T-helper 1 cell treated with Interleukin-12 subunit alpha and Interleukin-12 subunit beta and Interleukin-4 antibody, amounts not matched to agents 30 ng/mL and 1 ng/mL, for 36 hours (primary cell): ENCODE results near the gene TMEM214. TPM values are rescaled to one million over a fixed set of nuclear protein-coding genes. Genes with fewer than 3 reads are reported as not detected.

Experiments used
- intact Hi-C: fragments of 100-400 bp; cut with micrococcal nuclease; formaldehyde crosslinking; loops from one replicate; pipeline ENCODE4 v1.15.1; 2024
- total RNA-seq: library from RNA; stranded (reverse); gene quantifications from 2 replicates; pipeline ENCODE4 v1.2.3, GENCODE V29; 2022

TMEM214 gene, protein sequence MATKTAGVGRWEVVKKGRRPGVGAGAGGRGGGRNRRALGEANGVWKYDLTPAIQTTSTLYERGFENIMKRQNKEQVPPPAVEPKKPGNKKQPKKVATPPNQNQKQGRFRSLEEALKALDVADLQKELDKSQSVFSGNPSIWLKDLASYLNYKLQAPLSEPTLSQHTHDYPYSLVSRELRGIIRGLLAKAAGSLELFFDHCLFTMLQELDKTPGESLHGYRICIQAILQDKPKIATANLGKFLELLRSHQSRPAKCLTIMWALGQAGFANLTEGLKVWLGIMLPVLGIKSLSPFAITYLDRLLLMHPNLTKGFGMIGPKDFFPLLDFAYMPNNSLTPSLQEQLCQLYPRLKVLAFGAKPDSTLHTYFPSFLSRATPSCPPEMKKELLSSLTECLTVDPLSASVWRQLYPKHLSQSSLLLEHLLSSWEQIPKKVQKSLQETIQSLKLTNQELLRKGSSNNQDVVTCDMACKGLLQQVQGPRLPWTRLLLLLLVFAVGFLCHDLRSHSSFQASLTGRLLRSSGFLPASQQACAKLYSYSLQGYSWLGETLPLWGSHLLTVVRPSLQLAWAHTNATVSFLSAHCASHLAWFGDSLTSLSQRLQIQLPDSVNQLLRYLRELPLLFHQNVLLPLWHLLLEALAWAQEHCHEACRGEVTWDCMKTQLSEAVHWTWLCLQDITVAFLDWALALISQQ
- total RNA-seq: 117 and 125 TPM in 2 replicates

GRCh38 chr2:27032495-27033252, at the start of gene TMEM214:
Gene TMEM214 (plus strand): TSS chr2:27032965. CDS start chr2:27033016, 51 bp downstream.
- intact Hi-C loops: loop anchor here (1.0 to 5.0 kb wide), 11 partner anchors 18 to 340 kb away; partner anchors contain the start of genes ATRAID, CENPA, EIF2B4 and GTF3C2

- intact Hi-C loops: no loop called here
Observed at GRCh38 chr2:26983746-26984145, 49.0 kb upstream of the TMEM214 start.

DNA sequence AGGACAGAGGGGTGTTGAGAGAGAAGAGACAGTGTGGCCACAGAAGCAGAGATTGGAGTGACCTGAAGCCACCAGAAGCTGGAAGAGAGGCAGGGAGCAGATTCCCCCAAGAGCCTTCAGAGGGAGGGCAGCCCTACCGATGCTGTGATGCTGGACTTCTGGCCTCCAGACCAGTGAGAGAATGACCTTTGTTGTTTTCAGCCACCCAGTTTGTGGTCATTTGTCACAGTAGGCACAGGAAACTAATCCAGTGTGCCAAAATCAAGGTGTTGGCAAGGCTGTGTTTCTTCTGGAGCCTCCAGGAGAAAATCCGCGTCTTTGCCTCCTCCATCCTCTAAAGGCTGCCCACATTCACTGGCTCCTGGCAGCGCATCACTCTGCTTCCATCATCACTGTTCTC, 47.0 kb upstream of the TMEM214 start:
- intact Hi-C loops: no loop called here

- intact Hi-C loops: no loop called here
Observed at GRCh38 chr2:26986576-26986975, 46.2 kb upstream of the TMEM214 start.

- intact Hi-C loops: no loop called here
Observed at GRCh38 chr2:26988058-26988860, 44.5 kb upstream of the TMEM214 start.

DNA sequence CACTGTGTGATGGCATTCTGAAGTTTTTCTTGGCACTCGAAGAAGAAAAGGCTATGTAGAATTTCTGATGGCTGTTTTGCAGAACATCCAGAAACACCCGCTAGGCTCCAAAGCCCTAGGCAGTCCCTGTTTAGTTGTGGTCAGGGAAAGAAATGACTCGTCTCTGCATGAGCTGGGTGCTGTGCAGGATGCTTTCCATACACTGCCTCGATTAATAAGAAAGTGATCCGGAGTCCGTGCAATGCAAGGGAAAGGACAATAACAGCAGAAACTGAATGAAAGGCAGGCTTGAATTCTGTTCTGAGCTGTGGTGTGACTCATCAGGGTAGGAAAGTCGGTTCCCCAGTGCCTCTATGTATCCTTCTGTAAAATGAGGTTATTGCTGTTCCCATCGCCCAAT, 43.6 kb upstream of the TMEM214 start:
- intact Hi-C loops: no loop called here

GRCh38 chr2:26991717-26992116, 41.0 kb upstream of the TMEM214 start:
- intact Hi-C loops: no loop called here

DNA sequence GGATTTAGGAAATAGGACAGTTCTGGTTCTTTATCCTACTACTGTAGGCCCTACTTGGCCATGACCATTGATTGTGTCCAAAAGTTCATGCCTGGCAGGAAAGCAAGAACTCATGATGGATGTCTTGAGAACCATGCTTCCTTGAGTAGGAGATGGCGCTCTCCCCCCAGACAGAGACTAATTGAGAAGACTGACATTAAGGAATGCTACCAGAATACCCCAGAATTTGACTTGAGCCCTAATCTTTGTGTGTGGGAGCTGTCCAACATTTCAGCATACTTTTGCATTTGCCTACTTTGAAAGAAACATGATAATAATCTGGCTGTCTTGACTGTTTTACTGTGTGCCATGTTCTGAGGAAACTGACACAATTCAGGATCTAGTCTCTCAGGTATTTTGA, 39.0 kb upstream of the TMEM214 start:
- intact Hi-C loops: no loop called here

DNA sequence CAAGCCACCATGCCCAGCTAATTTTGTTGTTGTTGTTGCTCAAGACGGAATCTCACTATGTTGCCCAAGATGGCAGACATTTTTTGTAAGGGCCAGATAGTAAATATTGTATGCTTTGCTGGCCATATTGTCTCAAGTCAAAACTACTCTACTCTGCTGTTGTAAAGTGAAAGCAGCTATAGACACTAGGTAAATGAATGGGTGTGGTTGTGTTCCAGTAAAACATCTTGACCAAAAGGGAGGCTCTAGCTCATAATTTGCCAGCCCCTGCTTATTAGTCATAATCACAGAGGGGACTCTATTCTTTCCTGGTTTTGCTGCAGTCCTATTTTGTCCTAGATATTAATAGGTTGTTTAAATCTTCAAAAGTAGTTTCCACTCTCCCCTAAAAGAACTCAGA, 37.8 kb upstream of the TMEM214 start:
- intact Hi-C loops: no loop called here

GRCh38 chr2:26997394-26997793, 35.4 kb upstream of the TMEM214 start:
- intact Hi-C loops: no loop called here

- intact Hi-C loops: no loop called here
Observed at GRCh38 chr2:26998323-26998722, 34.4 kb upstream of the TMEM214 start.

GRCh38 chr2:27000228-27000627, 32.5 kb upstream of the TMEM214 start:
- intact Hi-C loops: no loop called here

GRCh38 chr2:27000995-27001394, 31.8 kb upstream of the TMEM214 start:
- intact Hi-C loops: no loop called here

DNA sequence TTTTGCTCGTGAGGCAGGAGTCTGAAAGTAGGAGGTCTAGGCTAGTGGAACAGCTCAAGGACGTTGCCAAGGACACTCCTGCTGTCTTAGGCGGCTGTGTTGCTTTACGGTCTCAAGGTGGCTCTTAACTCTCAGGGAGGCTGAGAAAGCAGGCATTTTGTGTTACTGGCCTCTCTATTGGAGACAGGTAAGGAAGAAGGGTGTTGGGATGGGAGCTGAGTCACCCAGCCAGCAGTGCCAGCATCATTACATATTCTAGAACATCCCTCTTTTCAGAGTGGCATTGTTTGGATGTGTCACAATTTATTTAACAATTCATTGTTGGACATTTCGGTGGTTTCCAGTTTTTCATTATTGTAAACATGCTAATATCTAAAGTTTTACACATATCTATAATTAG, 30.8 kb upstream of the TMEM214 start:
- intact Hi-C loops: no loop called here

DNA sequence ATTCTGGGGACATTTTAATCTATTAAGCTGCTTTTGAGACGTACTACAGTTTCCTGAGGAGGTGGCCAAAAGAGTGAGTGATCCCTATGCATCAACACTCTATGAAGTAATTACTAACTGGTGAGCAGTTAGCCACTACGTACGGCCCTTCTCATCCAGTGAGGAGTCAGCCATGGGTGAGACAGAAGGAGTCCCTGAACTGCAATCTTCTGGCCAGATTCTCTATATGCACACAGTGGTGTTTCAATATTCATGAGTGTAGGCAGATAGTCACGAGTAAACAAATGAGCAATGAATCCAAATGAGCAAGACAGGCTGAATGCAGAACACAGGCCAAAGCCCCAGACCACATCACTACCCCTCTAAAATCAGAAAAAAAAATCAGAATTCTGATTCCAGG, 29.8 kb upstream of the TMEM214 start:
- intact Hi-C loops: no loop called here

DNA sequence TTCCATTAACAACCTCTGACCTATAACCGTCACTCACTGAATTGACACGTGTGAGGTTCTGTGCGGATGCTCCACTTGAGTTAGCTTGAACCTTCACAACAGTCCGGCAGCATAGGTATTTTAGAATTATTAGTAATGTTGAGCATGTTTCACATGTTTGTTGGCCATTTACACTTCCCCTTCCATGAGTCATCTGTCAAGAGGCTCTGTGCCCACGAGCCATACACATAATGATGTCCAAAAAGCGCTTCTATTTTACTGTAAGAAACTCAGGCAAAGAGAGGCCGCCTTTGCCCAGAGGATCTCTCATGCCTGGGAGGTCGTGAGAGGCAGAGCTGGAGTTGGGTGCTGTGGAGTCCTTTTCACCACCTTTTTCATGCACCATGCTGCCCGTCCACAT, 28.9 kb upstream of the TMEM214 start:
- intact Hi-C loops: no loop called here

DNA sequence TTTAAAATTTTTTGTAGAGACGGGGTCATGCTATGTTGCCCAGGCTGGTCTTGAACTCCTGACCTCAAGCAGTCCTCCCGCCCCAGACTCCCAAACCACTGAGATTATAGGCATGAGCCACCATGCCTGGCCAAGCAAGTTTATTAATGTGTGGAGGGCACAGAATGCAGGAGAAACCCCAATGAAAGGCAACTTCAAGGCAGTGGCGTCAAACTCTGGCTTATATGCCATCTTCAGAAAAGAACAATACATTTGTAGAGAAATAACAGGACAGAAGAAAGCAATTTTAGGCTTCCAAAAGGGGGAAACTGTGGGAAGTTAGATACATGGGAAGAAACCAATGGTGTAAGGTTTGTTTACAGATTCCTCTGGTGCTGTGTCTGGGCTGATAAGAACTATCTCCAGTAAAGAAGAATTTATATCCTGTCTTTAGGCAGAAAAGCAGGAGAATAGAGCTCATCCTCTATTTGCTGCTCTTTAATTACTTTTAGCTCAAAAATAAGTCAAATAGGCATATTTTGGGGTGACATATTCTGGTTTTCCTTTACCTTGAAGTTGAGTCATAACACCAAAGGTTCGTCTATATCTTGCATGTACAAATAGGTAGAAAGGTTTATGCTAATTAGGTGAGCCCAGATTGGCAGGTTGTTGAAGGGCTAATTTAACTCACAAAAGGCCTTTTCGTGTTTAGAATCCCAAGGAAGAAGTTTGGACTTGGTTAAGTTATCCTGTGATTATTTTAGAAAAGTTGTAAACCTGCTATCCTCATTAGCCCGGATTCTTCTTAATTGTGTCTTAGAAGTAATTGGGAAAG, 26.0 kb upstream of the TMEM214 start:
- intact Hi-C loops: no loop called here

GRCh38 chr2:27007416-27008374, 25.1 kb upstream of the TMEM214 start:
- intact Hi-C loops: no loop called here

GRCh38 chr2:27008678-27009077, 24.1 kb upstream of the TMEM214 start:
- intact Hi-C loops: no loop called here
